RKO (cell line): Measurements from ENCODE around the gene GRAP.

Experiments
- DNase-seq: peaks from one replicate; pipeline ENCODE4 v3.0.0-alpha.2; 2016; ENCODE audit warnings: low spot score

The GRAP gene

DNA sequence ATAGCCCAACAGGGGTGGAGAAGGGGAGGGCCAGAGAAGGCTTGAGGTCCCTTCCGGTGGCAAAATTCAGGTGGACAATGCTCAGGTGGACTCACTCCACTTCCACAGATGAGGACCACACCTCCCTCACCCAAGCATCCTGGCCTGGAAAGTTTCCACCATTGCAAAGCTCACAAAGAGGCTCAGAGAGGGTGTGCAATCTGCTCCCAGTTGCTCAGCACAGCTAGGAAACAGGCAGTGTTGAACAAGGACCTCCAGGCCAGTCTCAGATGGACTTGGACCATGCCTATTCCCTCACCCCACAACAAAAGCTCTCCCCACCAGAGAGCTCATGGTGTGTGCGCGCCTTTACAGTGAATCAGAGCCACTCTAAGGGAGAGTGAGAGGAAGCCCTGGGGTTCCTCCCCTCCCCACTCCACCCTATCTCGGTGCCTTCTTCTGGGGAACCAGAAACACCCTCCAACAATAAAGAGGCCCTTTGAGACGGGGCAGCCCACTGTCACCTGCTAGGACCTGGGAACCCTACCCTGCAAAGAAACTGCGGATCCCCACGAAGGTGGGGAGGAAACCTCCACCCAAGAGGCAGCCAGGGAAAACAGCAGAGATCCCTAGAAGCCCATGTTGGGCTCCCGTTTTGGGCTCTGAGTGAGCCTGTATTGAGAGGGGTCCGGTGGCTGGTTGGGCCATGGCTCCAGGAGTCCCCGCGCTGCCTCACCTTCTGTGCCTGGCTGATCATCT lies 43.8 kb downstream of the GRAP start:
- DNase-seq, result peak; percentile 83

DNA sequence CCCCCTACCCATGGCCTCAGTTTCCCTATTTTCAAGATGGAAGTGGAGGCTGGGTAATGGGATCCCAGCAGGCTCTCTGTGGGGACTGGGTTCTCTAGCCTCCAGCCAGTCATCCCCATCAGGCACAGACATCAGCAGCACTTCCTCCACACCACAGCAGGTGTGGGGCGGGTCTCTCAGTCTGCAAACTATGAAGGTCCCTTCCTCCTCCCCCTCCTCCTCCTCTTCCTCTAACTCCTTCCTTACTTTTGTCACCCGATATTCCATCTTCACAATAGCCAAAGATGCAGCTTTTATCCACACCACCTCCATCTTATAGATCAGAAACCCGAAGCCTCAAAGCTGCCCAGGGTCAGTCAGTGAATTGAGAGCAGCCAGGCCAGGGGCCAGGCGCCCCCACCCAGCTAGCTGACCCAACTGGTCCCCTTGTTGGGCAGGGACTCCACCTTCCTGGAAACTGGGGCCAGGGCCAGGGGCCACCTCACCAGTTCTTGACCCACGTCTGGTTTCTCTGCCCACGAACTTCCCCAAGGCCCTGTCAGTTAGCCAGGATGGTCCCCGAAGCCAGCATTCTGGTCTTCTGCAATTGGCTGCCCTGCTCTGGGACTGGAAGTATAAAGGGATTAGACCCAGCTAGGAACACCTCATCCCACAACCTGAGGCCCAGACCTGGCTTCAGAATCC lies 44.7 kb downstream of the GRAP start:
- peak; percentile 21 for DNase-seq

DNA sequence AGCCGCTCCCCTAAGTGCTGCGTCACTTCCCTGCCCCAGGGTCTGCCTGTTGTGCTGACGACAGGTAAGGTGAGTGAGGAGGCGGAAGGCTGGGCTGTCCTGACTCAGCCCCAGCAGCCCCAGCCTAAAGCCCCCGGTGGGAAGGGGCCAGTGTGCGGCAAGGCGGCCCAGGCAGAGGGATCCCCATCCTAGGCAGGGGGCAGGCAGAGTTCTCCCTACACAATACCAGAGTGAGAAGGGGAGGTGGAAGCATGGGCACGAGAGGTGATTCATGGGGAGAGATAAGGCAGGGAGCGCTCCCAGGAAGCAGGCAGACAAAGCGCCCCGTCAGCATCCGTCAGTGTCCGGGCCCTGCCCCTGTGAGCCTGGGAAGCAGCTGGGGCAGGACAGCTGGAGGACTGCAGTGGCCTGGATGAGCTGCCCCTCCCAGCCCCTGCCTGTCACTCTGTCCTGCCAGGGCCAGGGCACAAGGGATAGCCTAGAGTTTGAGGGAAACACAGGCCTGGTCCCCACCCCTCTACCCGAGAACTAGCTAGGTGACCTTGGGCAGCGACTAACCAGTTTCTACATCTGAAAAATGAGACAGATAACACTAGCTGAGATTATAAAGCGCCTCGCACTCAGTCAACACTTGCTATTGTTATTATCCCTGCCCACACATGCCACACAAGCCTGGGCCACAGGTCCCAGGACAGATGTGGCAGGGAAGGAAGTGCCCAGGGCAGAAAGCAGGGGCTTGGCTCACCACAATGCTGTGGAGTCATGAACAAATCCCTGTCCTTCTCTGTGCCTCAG lies 46.0 kb downstream of the GRAP start:
- peak; percentile 82 for DNase-seq

DNA sequence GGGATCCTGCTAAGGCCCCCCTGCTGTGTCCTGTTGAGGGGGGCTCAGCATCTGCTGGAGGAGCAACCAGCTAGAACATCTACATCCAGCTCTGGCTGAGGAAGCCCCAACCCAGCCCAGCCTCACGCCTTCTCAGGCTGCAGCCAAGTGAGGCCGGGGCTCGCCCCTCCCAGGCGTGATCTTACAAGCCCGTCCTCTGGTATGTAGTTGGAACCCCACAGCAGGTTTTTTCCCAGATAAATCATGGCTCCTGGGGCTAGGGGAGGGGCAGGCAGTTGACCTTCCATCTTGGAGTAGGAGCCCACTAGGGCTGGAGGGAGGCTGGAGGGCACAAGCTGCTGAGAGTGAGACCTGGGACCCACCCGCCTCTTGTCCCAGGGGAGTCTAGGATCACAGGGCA lies 46.8 kb downstream of the GRAP start:
- DNase-seq, result no peak

DNA sequence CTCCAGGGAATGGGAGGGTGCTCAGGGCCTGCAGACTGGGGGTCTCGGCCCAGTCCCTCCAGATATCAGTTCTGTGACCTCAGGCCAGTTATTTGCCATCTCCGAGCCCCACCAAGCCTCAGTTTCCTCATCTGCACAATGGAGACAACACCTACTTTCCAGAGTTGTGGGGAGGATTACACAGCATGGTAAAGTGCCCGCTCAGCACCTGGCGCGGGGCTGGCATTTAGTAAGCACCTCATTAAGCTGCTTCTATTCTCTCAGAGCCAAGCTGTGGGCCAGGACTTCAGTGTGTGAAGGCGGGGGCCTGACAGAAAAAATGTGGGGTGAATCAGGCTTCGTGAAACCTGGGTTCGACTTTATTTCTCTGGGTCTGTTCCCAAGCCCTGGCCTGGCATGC lies 47.4 kb downstream of the GRAP start:
- DNase-seq, result no peak

DNA sequence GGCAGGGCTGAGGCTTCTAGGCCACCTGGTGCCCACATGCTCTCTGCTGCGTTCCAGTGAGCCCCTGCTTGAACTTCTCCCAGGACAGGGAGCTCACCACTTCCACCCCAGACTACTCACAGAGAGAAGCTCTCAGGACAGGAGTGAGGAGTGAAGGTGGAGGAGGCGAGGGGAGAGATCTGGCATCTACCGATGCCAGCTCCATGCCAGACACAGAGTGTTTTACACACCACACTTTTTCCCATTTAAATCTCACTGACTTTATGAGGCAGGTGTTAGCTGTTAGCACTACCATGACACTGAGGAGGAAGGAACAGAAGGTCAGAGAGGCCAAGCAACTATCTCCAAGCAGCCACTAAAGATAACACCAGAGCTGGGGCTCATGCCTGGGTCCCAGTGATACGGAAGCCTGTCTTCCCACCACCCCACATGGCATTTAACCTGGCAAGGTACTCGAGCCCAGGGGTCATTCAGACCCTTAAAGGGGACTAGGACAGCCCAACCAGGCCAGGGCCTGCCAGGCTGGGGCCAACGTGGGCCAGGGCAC lies 49.0 kb downstream of the GRAP start:
- no peak for DNase-seq

DNA sequence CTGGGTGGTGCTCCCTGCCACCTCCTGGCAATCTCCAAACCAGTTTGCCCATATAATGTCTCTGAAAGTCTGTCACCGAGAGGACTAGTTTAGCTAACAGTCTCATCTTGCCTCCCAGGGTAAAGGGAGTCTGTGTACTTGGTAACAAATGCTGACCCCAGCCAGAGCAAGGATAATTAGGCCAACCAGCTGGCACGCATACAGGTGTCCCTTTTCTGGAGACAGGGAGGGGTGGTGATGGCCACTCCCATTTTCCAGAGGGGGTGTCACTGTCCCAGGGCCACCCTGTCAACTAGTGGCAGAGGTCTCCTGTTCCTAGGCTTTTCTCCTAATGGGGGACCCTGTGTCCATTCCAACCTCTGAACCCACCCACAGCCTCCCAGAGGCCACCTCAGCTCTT lies 50.3 kb downstream of the GRAP start:
- DNase-seq, result no peak

DNA sequence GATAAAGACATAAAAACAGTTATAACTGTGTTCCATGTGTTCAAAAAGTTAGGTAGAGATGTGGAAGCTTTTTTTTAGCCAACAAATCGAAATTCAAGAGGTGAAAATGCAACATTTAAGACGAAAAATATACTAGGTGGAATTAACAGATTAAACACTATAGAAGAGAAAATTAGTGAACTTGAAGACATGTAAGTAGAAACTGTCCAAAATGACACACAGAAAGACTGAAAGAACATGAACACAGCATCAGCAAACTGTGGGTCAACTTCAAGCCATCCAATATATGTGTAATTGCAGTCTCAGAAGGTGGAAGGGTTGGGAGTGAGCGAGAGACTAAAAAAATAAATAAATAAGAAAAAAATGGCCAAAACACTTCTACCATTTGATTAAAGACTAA lies 51.5 kb downstream of the GRAP start:
- DNase-seq, result no peak

DNA sequence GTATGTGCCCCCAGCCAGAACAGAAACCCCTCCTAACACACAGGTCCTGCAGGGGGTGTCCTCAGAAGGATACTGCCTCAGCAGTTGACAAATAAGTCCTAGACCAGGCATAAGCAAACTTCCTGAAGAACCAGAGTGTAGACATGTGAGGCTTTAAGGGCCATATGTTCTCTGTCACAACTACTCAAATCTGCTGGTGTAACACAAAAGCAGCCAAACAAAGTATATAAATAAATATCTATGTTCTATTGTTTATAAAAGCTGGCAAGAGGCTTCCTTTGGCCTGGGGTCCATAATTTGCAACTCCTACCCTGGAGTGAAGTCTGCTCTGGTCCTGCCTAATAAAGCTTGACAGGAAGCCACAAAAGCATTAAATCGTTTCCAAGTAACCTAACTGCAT lies 52.1 kb downstream of the GRAP start:
- DNase-seq, result no peak

DNA sequence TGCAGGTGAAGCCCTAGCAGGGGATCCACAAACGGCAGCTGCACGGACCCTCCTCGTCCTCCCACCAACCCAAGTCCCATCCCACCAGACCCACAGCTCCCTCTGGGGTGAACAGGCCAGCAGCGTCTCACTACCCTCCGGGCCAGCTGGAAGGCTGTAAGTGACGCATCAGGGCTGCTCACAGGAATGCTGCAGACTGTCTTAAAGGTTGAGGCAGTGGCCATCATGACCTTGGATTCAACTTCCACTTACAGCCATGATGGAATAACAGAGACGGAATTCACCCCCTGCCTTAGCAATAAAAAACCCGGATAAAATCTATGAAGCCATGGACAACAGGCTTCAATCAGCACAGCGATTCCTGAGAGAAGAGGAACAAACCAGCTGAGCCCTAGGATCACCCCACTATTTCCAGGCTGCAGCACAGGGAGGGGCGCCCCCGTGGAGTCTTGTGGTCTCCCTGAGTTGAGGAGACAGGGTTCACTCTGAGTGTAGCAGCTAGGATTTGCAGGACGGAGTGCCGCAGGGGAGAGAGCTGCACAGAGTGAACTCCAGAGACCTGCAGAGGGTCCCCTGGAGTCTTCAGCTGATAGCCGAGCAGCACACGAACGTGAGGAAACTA lies 52.7 kb downstream of the GRAP start:
- DNase-seq, result no peak

DNA sequence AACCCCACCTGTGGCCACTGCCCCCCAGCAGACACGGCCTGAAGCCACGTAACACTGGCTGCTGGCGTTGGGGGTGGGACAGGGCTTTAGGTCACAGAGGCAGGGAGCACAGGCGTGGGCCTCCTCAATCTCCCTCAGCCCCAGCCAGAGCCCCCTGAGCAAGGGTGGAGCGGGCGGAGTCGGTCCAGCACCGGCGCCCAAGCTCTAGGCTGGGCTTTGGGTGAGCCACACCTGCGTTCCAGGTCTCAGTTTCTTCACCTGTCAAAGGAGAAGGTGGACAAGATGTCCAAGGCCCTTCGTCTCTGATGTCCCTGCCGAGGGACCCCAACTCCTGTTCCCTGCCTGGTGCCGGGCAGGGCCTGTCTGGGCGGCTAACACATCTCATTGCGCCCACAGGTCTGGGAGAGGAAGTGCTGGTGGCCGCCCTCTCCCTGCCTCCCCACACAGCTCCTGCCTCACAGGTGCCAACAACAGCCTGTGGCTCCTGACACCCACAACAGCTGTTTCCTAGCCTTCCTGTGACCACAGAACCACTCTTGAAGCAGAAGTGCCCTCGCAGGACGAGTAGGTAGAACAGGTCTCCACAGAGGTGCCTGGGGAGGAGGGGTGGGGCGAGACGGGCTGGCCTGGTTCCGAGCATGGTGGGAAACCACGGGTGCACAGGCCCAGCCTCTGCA lies 54.2 kb downstream of the GRAP start:
- no peak for DNase-seq

DNA sequence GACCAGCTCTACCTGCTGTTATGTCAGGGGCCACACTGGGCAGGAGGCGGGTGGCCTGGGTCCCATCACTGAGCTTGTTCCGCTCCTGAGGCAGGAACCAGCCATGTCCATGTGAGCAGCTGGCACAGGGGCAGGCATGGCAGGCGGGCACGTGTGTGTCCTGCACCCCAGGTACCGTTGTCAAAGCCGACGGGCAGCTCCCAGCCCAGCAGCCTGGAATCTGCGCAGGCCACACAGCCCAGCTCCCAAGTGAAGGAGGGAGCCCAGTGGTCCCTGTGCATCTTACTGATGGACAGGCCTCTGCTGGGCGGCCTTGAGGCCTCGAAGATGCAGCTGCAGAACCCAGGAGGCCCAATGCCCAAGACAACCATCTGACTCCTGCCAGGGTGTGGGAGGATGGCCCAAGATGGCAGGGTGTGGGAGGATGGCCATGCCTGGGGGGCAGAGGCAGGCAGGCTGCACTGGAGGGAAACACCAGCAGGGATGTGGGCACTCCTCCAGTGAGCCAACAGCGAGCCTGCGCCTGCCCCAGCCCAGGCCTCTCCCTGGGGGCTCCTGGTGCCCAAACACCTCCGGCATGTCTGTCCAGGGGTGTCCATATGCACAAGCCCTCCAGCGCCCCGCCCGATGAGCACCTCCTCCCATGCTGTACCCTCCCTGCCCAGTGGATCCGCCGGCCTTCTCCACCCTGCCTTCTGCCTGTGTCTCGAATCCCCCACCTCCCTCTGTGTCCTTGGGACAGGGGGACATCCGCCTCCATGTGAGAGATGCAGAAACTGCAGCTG lies 55.0 kb downstream of the GRAP start:
- no peak for DNase-seq

DNA sequence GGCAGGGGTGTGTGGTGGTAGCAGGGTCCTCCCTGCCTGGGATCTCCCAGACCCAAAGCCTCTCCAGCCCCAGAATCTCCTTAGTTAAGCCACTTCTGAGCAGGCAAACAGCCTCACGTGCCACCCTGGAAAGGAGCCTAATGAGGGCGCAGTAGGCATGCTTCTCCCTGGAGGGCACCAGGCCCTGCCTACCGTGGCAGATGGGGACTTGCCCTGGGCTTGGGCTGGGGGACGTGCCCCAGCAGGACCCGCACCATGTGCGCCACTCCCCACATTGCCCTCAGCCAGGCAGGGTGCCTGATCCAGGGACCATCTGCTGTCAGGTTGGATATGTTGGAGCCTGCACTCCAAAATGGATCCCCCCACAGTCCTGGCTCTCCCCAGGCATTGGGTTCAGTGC lies 56.4 kb downstream of the GRAP start:
- DNase-seq, result no peak

DNA sequence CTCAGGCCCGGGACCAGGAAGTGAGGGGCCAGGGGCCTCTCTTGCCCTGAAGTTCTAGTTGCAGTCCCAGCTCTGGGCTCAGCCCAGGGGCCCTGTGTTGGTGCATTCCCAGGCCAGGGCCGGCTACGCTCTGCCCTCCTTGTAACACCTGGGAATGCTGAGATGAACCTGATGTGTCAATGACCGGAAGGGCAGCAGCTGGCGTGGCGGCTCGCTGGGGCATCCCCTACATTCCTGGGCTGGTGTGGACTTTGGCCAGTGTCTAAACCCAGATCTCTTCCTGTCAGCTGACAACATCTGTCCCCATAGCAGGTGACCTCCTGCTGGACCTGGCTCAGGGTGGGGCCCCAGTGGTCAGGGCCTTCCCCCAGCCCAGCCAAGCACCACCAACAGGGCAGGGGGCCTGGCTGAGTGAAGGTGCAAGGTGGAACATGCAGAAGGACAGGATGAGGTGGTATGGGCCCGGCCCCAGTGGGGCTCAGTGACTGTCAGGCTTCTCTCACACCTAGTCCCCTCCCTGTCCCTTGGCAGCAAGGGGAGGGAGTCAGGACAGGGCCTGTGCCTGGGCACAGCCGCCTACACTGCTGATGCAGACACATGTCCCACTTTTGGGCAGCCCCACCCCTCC lies 58.1 kb downstream of the GRAP start:
- no peak for DNase-seq

DNA sequence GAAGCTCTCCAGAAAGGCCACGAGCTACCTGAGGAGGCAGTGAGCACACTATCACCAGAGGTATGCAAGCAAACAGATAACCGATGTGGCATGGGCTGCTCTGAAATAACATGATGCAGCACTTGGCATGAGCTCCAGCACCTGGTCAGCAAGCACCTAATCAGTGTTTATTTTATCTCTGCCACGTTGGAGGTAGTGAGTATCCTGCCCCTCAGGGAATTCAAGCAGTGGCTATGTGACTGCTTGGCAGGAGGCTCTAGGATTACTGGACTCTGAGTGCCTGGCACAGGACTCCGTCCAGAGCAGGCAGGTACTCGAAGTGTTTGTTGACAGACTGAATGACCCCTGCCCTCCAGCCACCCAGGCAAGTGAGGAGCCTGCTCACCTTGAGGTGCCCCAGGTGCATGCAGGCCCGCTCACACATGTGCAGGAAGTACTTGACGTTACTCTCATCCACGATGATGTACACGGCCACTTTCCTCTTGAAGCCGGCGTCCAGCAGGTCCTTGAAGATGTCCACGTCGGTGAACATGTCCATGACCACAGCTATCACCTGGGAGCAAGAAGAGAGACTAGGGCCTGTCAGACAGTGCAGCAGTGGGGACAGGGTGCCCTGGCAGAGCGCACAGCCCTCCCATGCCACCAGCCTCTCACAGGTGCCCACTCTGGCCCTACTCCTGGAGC lies 58.8 kb downstream of the GRAP start:
- DNase-seq, result no peak

DNA sequence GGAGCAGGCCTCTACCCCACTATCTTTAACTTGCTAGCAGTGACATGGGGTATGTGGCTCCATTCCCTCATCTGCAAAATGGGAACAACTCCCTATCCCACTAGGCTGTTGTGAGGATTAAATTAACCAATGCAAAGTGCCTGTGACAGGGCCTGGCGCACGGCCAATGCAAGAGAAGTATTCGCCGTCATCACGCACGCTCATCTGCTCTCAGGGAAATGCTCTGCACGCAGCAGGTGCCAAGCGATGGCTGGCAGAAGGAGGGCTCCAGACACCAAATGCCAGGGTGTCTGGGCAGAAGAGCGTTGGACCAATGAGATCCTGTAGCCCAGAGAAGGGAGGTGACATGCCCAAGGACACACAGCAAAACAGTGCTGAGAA lies 59.5 kb downstream of the GRAP start:
- no peak for DNase-seq

DNA sequence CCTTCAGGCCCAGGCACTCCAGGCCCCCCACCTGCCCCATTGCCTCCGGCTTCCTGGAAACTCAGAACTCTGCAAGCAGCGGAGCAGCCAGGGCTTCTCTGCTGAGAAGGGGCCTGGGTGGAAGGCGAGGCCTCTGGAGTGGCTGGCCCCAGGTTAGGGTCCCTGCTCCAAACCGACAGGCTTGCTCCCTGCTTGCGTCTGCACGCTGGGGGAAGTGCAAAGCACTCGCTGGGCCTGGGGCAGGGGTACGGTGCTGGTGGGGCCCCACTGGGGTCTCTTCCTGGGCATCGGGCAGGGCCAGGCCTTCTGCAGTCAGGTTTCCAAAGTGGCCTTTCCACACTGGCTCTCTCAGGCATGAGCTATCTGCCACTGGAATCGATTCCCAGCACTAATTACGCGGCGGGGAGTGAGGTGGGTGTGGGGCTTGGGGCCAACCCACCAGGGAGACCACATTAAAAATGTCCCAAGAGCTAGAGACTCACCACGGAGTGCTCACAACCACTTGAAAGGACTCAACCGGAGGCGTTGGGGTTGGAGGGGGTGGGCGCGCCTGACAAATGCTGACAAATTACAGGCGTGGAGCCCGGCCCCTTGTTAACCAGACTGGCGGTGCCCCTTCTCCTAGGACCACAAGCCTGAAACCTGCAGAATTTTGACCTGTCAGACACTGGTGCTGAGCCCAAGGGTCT lies 60.1 kb downstream of the GRAP start:
- DNase-seq, result no peak

DNA sequence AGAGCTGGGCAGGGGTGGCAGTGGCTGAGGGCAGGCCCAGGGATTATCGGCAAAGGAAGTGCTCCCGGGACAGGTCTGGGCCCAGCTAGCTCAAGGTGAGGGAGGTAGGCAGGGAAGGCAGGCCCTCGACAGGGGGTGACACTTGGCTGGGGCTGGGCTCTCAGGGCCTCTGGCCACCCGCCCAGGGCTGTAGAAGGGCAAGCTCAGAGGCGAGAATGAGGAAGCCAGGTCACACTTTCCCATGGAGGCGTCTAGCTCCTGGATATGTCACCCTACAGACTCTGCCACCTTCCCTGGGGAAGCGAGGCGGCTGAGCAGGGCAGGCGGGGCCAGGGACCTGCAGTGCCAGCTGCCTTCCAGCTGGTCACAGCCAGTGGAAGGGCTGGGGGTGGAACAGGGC lies 61.3 kb downstream of the GRAP start:
- DNase-seq, result no peak
